ENCODE measurements around the gene CACNB2.

GRCh38 chr10:18472977-18473376 lies 332.8 kb downstream of the CACNB2 start:
- TF ChIP-seq EZH2 (IDR thresholded peaks at IDR 0.05; ENCODE audit: borderline replicate concordance, low read length): no peak
- no peak for TF ChIP-seq CTCF (conservative IDR thresholded peaks at IDR 0.05 in 1 of 2, IDR thresholded peaks at IDR 0.05 in 1 of 2; ENCODE audit: extremely low read depth in 1 of 2, insufficient read depth in 1 of 2, low read depth in 1 of 2, low read length in 2 of 2)
